HEK293 (cell line): ENCODE results near the gene CCDC178.

Experiments used
- CTCF ChIA-PET: fragments of 350-600 bp; formaldehyde crosslinking; extraction: SDS; loops from one replicate; lab custom pipeline; 2021; ENCODE audit warnings: antibody characterized with exemption; lab: Yijun Ruan, JAX
- POLR2A ChIA-PET: fragments of 300-600 bp; formaldehyde crosslinking; extraction: SDS; loops from one replicate; lab custom pipeline; 2020; ENCODE audit warnings: antibody characterized with exemption, inconsistent platforms; lab: Yijun Ruan, JAX
- H3K27ac ChIP-seq: fragments of 200-500 bp; sonication (Bioruptor generic); 2 replicates; pipeline ENCODE4 v1.5.1; 2014; ENCODE audit warnings: low read depth, low read length, control low read depth, inconsistent platforms; ENCODE audit errors: extremely low read depth
- H3K36me3 ChIP-seq, 2 experiments: fragments of 200-500 bp in 1 of 2; sonication (Bioruptor generic) in 1 of 2; 1 replicate in 1 of 2; 2 replicates in 1 of 2; pipeline ENCODE4 v1.5.1; 2014 to 2017; ENCODE audit warnings: inconsistent platforms in 2 of 2, low read length in 2 of 2; ENCODE audit not compliant: control insufficient read depth in 2 of 2, insufficient read depth in 1 of 2
- H3K4me1 ChIP-seq: fragments of 200-500 bp; sonication (Bioruptor generic); 2 replicates; pipeline ENCODE4 v1.5.1; 2014; ENCODE audit warnings: mild to moderate bottlenecking, low read length, inconsistent platforms; ENCODE audit not compliant: control insufficient read depth, insufficient read depth
- H3K4me3 ChIP-seq: 2 replicates; pipeline ENCODE4 v1.5.1; 2011; ENCODE audit warnings: low read depth, mild to moderate bottlenecking, control low read depth, low read length, moderate library complexity
- H3K9me3 ChIP-seq: fragments of 200-500 bp; sonication (Bioruptor generic); 2 replicates; pipeline ENCODE4 v1.5.1; 2014; ENCODE audit warnings: low read depth, low read length, inconsistent platforms; ENCODE audit not compliant: control insufficient read depth, insufficient read depth
- BCL11B ChIP-seq: fragments of 450-650 bp; formaldehyde crosslinking; IDR thresholded peaks from 2 replicates; pipeline ENCODE4 v1.5.1; 2016; ENCODE audit warnings: low read depth, missing biosample characterization, missing genetic modification characterization
- ZBTB1 ChIP-seq: fragments of 450-650 bp; formaldehyde crosslinking; IDR thresholded peaks from 2 replicates; pipeline ENCODE4 v1.5.1; 2016; ENCODE audit warnings: missing biosample characterization, missing genetic modification characterization
- ZBTB10 ChIP-seq: fragments of 450-650 bp; formaldehyde crosslinking; IDR thresholded peaks from 2 replicates; pipeline ENCODE4 v1.5.1; 2016; ENCODE audit warnings: missing biosample characterization, missing genetic modification characterization
- ZNF202 ChIP-seq: fragments of 450-650 bp; formaldehyde crosslinking; IDR thresholded peaks from 2 replicates; pipeline ENCODE4 v1.5.1; 2016; ENCODE audit warnings: missing biosample characterization, missing genetic modification characterization, borderline replicate concordance
- ZNF239 ChIP-seq: fragments of 450-650 bp; formaldehyde crosslinking; IDR thresholded peaks from 2 replicates; pipeline ENCODE4 v1.5.1; 2016; ENCODE audit warnings: missing biosample characterization, missing genetic modification characterization
- ZNF274 ChIP-seq, 2 experiments: fragments of 200-500 bp in 1 of 2; fragments of 450-650 bp in 1 of 2; sonication (Bioruptor generic) in 1 of 2; formaldehyde crosslinking in 1 of 2; IDR thresholded peaks; 2 replicates each; pipeline versions ENCODE4 v1.5.1 to v1.6.1; 2014 to 2016; ENCODE audit warnings: borderline replicate concordance in 1 of 2, inconsistent platforms in 1 of 2, low read length in 1 of 2, missing biosample characterization in 1 of 2, missing genetic modification characterization in 1 of 2
- ZNF335 ChIP-seq: fragments of 450-650 bp; formaldehyde crosslinking; conservative IDR thresholded peaks from 2 replicates; pipeline ENCODE4 v1.5.1; 2016; ENCODE audit warnings: missing biosample characterization, missing genetic modification characterization
- ZNF449 ChIP-seq: fragments of 450-650 bp; formaldehyde crosslinking; IDR thresholded peaks from 2 replicates; pipeline ENCODE4 v1.5.1; 2017; ENCODE audit warnings: missing biosample characterization, mild to moderate bottlenecking, missing genetic modification characterization, moderate library complexity
- ZNF501 ChIP-seq: fragments of 450-650 bp; formaldehyde crosslinking; IDR thresholded peaks from 2 replicates; pipeline ENCODE4 v1.5.1; 2016; ENCODE audit warnings: missing biosample characterization, missing genetic modification characterization
- ZNF529 ChIP-seq: fragments of 450-650 bp; formaldehyde crosslinking; IDR thresholded peaks from 2 replicates; pipeline ENCODE4 v1.5.1; 2017; ENCODE audit warnings: missing genetic modification characterization, missing biosample characterization; ENCODE audit not compliant: insufficient replicate concordance
- ZNF549 ChIP-seq: fragments of 450-650 bp; IDR thresholded peaks from 2 replicates; pipeline ENCODE4 v1.5.1; 2018; ENCODE audit warnings: missing biosample characterization, missing genetic modification characterization, mild to moderate bottlenecking, inconsistent platforms, moderate library complexity
- ZNF623 ChIP-seq: fragments of 450-650 bp; formaldehyde crosslinking; IDR thresholded peaks from 2 replicates; pipeline ENCODE4 v1.5.1; 2016; ENCODE audit warnings: missing biosample characterization, missing genetic modification characterization
- ZNF692 ChIP-seq: fragments of 450-650 bp; formaldehyde crosslinking; IDR thresholded peaks from 2 replicates; pipeline ENCODE4 v1.5.1; 2016; ENCODE audit warnings: missing biosample characterization, missing genetic modification characterization
- ZNF701 ChIP-seq: fragments of 450-650 bp; formaldehyde crosslinking; IDR thresholded peaks from 2 replicates; pipeline ENCODE4 v1.5.1; 2016; ENCODE audit warnings: missing biosample characterization, missing genetic modification characterization
- ZNF747 ChIP-seq: fragments of 450-650 bp; formaldehyde crosslinking; IDR thresholded peaks from 2 replicates; pipeline ENCODE4 v1.5.1; 2016; ENCODE audit warnings: missing biosample characterization, missing genetic modification characterization
- ZNF777 ChIP-seq: fragments of 450-650 bp; formaldehyde crosslinking; IDR thresholded peaks from 2 replicates; pipeline ENCODE4 v1.5.1; 2017; ENCODE audit warnings: missing biosample characterization, missing genetic modification characterization, borderline replicate concordance
- ZSCAN16 ChIP-seq: fragments of 450-650 bp; formaldehyde crosslinking; IDR thresholded peaks from 2 replicates; pipeline ENCODE4 v1.5.1; 2016; ENCODE audit warnings: missing biosample characterization, missing genetic modification characterization

Gene CCDC178

GRCh38 chr18:33146014-33146413 is 294.5 kb downstream of the CCDC178 start:
- no peaks in the 10 kb centered on the region for H3K9me3 ChIP-seq
- ChIA-PET CTCF (no interaction called here), POLR2A (no interaction called here)
- TF ChIP-seq ZNF701 (tag by site-specific recombination) (no peak), ZNF623 (tag by site-specific recombination) (no peak), ZNF335 (tag by site-specific recombination) (no peak), ZNF777 (tag by site-specific recombination) (no peak), ZNF501 (tag by site-specific recombination) (no peak), ZNF202 (tag by site-specific recombination) (no peak), ZNF529 (no peak), ZNF549 (tag by site-specific recombination) (no peak), ZNF274 (IDR thresholded peaks at IDR 0.05; ENCODE audit: low read length) (no peak), ZNF274 (tag by site-specific recombination; IDR thresholded peaks at IDR 0.05; ENCODE audit: borderline replicate concordance) (no peak), ZNF449 (tag by site-specific recombination) (no peak), ZBTB1 (tag by site-specific recombination) (no peak), ZNF747 (tag by site-specific recombination) (no peak)
- no peaks in the 10 kb centered on the region for H3K36me3 ChIP-seq
- no peak overlapping the region for H3K27ac ChIP-seq
- no peaks in the 10 kb centered on the region for H3K4me1 ChIP-seq
- no peak overlapping the region for H3K4me3 ChIP-seq

- Histone ChIP-seq H3K4me1 (no peaks in the 10 kb centered on the region), H3K27ac (no peak overlapping the region), H3K4me3 (no peak overlapping the region), H3K9me3 (no peaks in the 10 kb centered on the region), H3K36me3 (no peaks in the 10 kb centered on the region)
- ChIA-PET CTCF (interaction anchor here (0.6 to 1.2 kb wide), 3 partner anchors 20 to 348 kb away, joined by 3 read pairs; no protein-coding TSS in a partner anchor), POLR2A (no interaction called here)
- TF ChIP-seq ZSCAN16 (tag by site-specific recombination) (no peak), BCL11B (tag by site-specific recombination) (no peak), ZNF692 (no peak), ZNF239 (no peak), ZBTB10 (tag by site-specific recombination) (no peak), ZNF701 (tag by site-specific recombination) (no peak)
Measured at GRCh38 chr18:33135951-33136660, 304.4 kb downstream of the CCDC178 start.
